GM12892 (cell line): ENCODE results near the gene U2AF2.

Source experiments
- POLR2A ChIP-seq: IDR thresholded peaks from 2 replicates; pipeline ENCODE4 v1.6.1; 2011; ENCODE audit warnings: low read depth, low read length, control low read depth
- POLR2AphosphoS5 ChIP-seq: IDR thresholded peaks from 2 replicates; pipeline ENCODE4 v1.6.1; 2011; ENCODE audit warnings: low read depth, low read length, control low read depth
- TAF1 ChIP-seq: IDR thresholded peaks from 2 replicates; pipeline ENCODE4 v1.6.1; 2011; ENCODE audit warnings: low read depth, mild to moderate bottlenecking, control low read depth, low read length, borderline replicate concordance

DNA sequence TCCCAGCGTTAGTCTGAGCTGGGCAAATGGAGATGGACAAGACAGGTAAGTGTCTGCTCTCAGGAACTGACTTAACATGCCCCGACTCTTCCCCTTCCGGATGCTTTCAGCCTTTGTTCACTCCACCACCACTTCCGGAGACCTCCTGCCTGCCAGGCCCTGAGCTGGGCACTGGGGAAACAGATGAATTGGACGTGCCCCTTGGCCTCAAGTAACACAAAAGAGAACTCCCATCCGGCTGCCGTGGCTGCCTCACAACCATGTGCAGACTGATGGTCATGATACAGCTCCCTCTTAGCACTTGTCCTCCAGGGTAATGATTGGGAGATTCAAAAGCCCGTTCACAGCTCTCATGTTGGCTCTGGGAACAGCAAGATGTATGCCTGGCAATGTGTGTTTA lies 37.4 kb upstream of the U2AF2 start:
- TF ChIP-seq POLR2A (no peak), POLR2AphosphoS5 (no peak), TAF1 (no peak)
